ENCODE data around the gene ANKS4B. TPM values are rescaled to one million over a fixed set of nuclear protein-coding genes. Genes with fewer than 3 reads are reported as not detected.

ANKS4B gene
- total and polyA plus RNA-seq, 2 of the 8 experiments (the other 6 are each of a cell fraction or from before 2014, with no cell fraction given): 0.06 to 0.15 TPM

DNA sequence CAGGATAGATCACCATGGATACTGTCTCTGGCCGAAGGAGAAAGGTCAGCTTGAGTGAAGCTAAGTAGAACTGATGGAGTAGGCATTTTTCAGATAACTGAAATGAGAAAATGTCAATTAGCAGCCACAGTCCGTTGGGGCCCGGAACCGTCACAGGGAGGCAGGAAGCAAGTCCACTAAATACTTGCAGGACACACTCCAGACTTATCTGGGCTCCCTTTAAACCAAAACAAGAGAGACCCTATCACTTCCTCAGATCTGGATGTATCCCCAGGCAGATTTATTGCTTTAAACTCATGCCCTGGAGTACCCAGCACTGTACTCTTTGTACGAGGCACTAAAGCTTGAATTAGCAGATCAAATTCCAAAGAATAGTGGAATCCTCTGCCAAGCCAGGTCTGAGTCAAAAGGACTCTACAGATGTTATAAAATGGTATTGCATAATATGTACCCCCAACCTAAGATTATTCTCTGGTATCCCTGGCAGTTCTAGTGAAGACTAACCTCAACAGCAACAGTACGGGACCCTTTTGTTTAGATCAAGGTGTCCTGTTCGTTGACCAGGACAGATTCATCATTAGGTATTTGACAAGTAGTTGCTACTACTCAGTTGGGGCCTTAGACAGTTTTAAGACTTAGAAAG, 30.2 kb upstream of the ANKS4B start (continued):
- TF ChIP-seq GTF2F1 (IDR thresholded peaks at IDR 0.05; ENCODE audit: borderline replicate concordance, low read depth, low read length) (no peak), CHD1 (IDR thresholded peaks at IDR 0.05; ENCODE audit: low read depth, low read length) (no peak)

Data from H1 (cell line).